HG03354 (cell line): Measurements from ENCODE around the gene ABCA7.
A peak's percentile ranks its signal among the peaks of the same experiment; 100 is the strongest.

Source experiments
- ATAC-seq: cut with Tn5 transposase; IDR thresholded peaks from one replicate; pipeline ENCODE4 v1.9.1; 2021; ENCODE audit warnings: mild to moderate bottlenecking; ENCODE audit not compliant: unreplicated experiment, poor library complexity, severe bottlenecking

Gene ABCA7

DNA sequence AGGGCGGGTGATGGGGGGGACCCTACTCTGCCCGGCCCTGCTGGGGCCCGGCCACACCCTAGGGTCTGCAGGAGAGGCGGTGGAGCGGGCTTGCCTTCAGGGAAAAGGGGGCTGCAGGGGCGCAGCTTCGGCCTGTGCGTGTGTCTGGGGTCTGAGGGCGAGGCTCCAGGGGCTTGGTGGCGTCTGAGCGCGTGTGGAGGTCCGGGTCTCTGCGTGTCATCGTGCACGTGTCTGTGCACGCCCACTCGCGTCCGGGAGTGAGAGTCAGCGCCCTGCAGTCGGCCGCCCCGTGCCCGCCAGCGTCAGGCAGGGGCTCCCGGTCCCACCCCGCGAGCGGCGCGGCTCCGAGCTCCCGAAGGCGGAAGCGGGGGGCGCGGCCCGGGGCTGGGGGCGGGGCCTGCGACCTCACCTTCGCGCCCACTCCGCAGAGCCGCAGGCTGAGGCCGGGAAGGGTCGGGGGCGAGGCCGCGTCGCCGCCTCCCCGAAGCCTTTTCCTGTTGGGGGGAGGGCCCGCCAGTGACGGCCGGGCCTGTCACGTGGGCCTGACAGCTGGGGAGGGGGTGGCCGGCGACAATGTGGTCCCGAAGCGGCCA is 26.9 kb downstream of the ABCA7 start, which contains the start of gene ARHGAP45:
Gene ARHGAP45 (plus strand): TSS at position 420 of the 593 bp plus-strand sequence. CDS start 239 bp downstream, outside the sequence.
- peak; percentile 34 for ATAC-seq

DNA sequence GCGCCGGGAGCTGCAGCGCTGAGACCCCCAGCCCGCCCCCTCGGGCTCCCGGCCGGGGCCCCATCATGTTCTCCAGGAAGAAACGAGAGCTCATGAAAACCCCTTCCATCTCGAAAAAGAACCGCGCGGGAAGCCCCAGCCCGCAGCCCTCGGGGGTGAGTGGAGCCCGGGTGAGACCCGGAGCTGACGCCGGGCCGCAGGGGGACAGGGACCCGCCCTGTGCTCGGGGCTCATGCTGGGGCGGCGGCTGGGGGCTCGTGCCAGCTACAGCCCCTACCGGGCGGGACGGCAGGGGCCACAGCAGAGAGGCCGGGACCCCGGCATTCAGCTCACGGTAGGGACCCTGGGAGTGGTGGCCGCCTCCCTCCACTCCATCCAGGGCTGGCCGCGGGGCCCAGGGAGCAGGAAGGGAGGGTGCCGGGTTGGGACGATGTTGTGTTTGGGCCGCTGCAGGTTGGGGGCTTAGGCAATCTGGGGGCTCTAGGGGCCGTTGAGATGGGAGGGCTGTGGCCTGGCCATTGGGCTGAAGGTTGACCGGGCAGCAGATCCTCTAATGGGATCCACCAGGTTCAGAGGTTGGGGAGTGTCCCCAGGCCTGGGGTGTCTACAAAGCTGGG is 27.5 kb downstream of the ABCA7 start:
- ATAC-seq = peak; percentile 36

DNA sequence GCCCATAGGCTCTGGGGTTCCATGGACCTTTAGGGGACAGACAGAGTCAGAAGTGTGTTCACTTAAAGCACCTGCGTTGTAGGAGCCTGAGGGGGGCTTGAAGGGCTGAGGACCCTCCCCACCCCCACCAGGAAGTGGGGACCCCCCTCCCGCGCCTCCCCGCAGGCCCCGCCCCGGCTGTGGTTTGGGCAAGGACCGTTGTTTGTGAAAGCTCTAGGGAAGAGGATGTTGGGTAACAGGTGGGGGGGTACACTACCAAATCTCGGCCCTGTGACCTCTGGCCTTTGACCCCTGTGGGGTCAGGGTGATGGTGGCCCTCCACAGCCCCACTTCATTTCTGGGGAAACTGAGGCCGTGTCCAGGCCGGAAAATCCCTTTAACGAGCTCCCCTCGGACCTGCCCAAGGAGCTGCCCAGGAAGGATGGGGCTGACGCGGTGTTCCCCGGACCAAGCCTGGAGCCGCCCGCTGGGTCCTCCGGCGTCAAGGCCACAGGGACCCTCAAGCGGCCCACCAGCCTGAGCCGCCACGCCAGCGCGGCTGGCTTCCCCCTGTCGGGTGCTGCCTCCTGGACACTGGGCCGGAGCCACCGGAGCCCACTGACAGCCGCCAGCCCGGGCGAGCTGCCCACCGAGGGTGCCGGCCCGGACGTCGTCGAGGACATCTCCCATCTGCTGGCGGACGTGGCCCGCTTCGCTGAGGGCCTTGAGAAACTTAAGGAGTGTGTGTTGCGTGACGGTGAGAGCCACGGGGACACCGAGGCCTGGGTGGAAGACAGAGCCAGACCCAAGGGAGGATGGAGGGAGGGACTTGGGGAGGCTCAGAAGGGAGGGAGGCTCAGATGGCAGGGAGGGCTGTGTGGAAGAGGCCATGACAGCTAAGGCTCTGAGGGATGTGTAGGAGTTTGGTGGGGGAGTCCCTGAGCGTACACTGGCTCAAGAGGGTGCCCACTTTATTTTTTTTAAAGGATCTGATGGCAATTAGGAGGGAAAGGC is 28.4 kb downstream of the ABCA7 start:
- no peak for ATAC-seq

DNA sequence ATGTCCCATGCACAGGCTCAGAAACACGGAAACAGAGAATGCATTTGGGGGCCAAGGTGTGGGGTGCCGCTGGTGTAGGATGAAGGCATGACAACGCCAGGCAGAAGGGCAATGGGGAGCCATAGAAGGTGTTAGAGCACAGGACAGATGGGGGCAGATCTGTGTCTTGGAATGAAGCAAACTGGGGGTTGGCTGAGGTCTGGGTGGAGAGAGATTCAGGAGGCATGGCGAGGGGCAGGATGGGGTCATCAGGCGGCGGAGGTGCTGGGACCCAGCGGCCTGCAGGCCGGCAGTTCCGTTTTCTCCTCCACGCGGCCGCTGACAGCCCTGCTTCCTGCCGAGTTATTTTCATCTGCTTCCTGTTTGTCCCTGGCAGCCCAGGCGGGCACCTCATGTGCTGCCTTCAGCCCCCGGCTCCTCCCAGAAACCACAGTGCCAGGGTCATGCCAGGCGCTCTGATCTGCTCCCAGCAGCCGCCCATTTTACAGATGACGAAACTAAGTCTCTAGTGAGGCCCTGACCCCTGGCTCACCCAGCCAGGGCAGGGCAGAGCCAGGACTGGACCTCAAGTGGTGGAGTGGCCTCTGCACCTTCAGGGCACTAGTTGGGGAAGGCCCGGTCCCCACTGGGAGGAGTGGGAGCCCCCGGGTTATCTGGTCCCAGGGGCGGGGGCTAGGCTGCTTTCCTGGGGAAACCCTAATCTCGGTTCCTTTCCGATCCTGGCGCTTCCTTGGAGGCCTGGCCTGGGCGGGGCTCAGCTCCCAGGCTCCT is 29.3 kb downstream of the ABCA7 start:
- ATAC-seq = no peak

- no peak for ATAC-seq
These were observed 30.6 kb downstream of the ABCA7 start for GRCh38 chr19:1070576-1070930.

DNA sequence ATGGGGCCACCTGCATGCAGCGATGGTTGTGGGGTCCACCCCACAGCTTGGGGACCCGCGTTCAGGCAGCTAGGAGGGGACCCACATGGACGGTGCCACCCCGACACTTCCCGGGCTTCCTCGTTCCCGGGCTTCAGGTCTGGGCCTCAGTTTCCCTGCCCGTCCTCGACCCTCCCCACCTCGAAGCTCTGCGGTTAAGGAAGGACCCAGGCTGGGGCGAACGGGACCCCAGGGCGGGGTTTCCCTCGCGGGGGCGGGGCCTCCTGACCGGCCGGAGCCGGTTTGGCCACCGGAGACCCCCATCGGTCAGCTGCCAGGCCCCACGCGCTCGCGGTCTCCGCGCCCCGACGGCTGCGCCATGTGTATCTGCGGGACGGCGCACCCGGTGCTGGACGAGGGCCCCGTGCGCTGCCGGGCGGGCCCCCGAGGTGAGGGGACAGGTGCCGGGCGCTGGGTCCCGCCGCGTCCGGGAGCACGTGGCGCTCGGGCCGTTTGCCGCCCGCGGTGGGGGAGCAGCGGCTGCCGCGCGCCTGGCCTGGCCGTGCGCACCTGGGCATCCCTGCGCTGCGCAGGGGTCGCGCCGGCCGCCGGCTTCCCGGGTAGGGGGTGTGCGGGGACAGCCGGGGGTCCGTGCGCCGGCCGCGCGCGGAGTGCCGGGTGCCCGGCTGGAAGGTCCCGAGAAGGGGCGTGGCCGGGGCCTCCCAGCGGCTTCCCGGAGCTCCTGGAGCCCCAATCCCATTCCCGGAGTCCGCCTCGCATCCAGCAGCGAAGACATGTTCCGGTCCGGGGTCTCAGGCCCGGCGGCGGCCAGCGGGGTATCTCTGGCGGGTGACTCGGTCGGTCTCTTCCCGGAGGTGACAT is 31.3 kb downstream of the ABCA7 start:
- no peak for ATAC-seq

DNA sequence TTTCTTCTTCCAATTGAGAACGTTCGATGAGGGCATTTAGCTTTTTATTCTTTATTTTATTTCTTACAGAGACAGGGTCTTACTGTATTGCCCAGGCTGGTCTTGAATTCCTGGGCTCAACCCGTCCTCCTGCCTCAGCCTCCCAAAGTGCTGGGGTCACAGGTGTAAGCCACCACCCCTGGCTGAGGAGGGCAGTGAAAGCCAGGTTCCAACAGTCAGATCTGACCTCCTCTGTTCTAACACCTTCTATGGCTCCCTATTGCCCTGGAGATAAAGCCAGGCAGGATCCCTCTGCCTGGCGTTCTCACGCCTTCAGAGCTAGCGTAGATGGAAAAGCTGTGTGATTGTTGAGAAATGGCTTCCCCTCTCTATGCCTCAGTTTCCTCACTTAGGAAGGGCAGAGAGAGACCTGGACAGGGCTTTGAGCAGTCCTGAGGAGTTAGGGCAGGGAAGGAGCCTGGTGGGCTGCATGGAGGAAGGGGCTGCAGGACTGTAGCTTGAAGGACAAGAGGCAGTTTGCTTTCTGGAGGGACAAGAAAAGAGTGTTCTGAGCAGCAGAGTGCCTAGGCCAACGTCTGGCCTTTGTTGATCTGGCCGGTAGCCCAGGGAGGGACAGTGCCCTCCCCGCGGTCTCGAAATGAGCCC is 32.6 kb downstream of the ABCA7 start:
- no peak for ATAC-seq

- ATAC-seq = no peak
These were observed 33.4 kb downstream of the ABCA7 start for GRCh38 chr19:1073063-1073955.

DNA sequence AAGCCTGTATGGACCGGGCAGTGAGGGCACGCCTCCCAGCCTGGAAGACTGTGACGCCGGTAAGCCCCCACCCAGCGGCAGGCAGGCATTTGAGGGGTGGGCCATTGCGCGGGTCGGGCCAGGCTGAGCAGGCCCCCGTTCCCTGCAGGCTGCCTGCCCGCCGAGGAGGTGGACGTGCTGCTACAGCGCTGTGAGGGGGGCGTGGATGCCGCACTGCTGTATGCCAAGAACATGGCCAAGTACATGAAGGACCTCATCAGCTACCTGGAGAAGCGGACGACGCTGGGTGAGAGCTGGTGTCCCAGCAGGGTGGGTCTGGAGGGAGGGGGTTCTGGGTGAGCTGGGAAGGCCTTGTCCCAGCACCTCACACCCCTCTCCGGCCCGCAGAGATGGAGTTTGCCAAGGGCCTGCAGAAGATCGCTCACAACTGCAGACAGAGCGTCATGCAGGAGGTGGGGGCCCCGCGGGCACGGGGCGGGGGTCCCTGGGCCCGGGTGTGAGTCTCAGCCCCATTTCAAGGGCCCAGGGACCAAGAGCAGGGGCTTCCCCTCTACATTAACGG is 34.1 kb downstream of the ABCA7 start:
- ATAC-seq = no peak

- ATAC-seq = no peak
These were observed 34.8 kb downstream of the ABCA7 start for GRCh38 chr19:1074544-1075283.

DNA sequence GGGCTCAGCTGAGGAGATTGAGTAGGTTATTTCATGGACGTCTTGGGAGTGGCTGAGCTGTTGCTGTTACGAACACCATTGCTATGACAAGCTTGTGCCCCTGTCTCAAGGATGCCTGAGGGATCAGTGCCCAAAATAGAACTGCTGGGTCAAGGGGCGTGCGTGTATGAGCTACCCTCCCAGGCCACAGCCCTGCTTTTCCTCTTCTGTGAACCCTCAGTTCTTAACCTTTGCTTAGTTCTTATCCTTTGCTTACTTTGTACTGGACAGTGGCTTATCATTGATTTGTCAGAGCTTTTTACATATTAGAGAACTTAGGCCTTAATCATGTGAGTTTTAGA is 36.1 kb downstream of the ABCA7 start:
- ATAC-seq = no peak

- ATAC-seq = peak; percentile 69
These were observed 37.0 kb downstream of the ABCA7 start for GRCh38 chr19:1076951-1077350.

- ATAC-seq = no peak
These were observed 39.7 kb downstream of the ABCA7 start for GRCh38 chr19:1079566-1080111.

- no peak for ATAC-seq
These were observed 40.7 kb downstream of the ABCA7 start for GRCh38 chr19:1080360-1081161.

- no peak for ATAC-seq
These were observed 41.6 kb downstream of the ABCA7 start for GRCh38 chr19:1081301-1082164.
